ENCODE results near the gene TNFRSF4.
"Not testable (repeated sequence)": the region's sequence is repeated elsewhere in the genome, so short reads cannot be mapped to it uniquely, and the experiment has no call there.

The TNFRSF4 gene

GRCh38 chr1:1179983-1180861 is 33.7 kb downstream of the TNFRSF4 start:
- H3K4me3 ChIP-seq (ENCODE audit: low read depth, low read length) = no peak overlapping the region
- in situ Hi-C loops (cut with HindIII; ENCODE audit: low sequenced_read_pairs) = no loop called here
- DNase-seq (ENCODE audit: low read depth, low spot score) = no peak
- TF ChIP-seq, protein P1, sequence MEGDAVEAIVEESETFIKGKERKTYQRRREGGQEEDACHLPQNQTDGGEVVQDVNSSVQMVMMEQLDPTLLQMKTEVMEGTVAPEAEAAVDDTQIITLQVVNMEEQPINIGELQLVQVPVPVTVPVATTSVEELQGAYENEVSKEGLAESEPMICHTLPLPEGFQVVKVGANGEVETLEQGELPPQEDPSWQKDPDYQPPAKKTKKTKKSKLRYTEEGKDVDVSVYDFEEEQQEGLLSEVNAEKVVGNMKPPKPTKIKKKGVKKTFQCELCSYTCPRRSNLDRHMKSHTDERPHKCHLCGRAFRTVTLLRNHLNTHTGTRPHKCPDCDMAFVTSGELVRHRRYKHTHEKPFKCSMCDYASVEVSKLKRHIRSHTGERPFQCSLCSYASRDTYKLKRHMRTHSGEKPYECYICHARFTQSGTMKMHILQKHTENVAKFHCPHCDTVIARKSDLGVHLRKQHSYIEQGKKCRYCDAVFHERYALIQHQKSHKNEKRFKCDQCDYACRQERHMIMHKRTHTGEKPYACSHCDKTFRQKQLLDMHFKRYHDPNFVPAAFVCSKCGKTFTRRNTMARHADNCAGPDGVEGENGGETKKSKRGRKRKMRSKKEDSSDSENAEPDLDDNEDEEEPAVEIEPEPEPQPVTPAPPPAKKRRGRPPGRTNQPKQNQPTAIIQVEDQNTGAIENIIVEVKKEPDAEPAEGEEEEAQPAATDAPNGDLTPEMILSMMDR (IDR thresholded peaks at IDR 0.05; ENCODE audit: low read depth, low read length) = no peak

DNA sequence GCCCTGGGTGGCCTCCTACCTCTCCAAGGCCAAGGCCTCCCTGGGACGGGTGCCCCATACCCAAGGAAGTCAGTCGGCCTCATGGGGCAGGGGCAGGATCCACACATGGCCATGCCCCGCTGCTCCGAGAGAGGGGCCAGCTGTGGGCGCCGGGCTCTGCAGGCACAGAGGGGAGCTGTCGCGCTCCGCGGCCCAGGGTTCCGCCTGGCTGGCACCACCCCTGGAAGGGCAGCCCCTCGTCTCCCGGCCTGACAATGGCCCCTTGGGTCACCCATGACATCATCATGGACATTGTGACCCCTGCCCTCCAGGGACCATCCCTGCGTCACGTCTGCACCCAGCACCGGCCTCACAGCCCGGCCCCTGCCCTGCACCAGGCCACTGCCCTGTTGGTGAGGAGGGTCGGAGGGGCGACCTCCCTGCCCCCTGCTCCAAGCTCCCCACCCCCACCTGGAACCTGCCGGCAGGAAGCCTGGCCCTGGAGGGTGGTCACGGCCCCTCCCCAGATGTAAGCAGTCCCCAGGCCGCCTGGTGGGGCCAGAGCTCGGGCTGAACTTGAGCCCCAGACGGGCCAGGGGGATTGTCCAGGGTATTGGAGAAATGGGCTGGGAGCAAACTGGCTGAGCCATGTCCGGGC is 34.5 kb downstream of the TNFRSF4 start:
- in situ Hi-C loops (cut with HindIII; ENCODE audit: low sequenced_read_pairs) = no loop called here
- TF ChIP-seq, protein P1 (IDR thresholded peaks at IDR 0.05; ENCODE audit: low read depth, low read length) = no peak
- no peak for DNase-seq (ENCODE audit: low read depth, low spot score)
- no peak overlapping the region for H3K4me3 ChIP-seq (ENCODE audit: low read depth, low read length)

- H3K4me3 ChIP-seq (ENCODE audit: low read depth, low read length) = no peak overlapping the region
- TF ChIP-seq, protein P1 (IDR thresholded peaks at IDR 0.05; ENCODE audit: low read depth, low read length) = no peak
- in situ Hi-C loops (cut with HindIII; ENCODE audit: low sequenced_read_pairs) = no loop called here
- no peak for DNase-seq (ENCODE audit: low read depth, low spot score)
Observed at GRCh38 chr1:1178794-1179331, 35.1 kb downstream of the TNFRSF4 start.

DNA sequence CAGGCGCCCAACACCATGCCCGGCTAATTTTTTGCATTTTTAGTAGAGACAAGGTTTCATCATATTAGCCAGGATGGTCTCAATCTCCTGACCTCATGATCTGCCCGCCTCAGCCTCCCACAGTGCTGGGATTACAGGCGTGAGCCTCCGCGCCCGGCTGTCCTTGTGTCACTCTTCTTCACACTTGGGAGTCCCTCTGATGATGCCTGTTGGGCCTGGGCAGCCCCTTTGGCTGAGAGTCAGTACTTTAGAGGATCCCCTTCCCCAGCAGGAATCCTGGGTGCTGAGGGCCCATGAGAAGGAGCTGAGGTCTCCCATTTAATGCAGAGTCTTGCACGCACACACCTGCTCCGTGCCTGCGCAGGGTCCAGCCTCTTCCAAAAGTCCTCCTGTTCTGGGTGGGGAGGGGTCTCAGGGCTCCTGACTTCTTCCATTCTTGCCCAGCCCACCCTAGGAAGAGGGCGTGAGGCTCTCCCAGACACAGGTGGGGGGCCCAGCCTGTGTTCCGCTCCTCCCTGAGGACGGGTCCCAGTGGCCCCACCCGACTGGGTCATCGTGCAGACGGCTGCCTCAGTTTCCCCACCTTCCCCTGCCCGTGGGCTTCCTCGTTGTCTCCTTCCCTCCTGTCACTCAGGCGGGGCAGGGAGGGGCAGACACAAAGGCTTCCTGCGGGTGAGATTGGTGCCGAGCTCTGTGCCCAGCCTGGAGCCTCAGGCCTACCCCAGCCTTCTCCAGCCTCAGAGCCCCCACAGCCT is 36.3 kb downstream of the TNFRSF4 start:
- DNase-seq (ENCODE audit: low read depth, low spot score) = no peak
- in situ Hi-C loops (cut with HindIII; ENCODE audit: low sequenced_read_pairs) = no loop called here
- TF ChIP-seq, protein P1 (IDR thresholded peaks at IDR 0.05; ENCODE audit: low read depth, low read length) = no peak
- H3K4me3 ChIP-seq (ENCODE audit: low read depth, low read length) = no peak overlapping the region

DNA sequence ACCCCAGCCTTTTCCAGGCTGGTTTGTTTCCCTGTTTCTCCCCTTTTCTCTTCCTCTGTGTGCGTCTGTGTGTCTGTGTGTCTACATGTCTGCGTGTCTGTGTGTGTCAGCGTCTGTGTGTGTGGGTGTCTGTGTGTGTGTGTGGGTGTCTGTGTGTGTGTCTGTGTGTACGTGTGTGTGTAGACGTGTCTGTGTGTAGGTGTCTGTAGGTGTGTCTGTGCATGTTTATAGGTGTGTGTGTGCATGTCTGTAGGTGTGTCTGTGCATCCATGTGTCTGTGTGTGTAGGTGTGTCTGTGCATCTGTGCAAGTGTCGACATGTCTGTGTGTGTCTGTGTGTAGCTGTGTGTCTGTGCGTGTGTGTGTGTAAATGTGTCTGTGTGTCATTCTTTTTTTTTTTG is 37.0 kb downstream of the TNFRSF4 start:
- no peak overlapping the region for H3K4me3 ChIP-seq (ENCODE audit: low read depth, low read length)
- in situ Hi-C loops (cut with HindIII; ENCODE audit: low sequenced_read_pairs) = no loop called here
- DNase-seq (ENCODE audit: low read depth, low spot score) = no peak
- TF ChIP-seq, protein P1 (IDR thresholded peaks at IDR 0.05; ENCODE audit: low read depth, low read length) = no peak

- DNase-seq (ENCODE audit: low read depth, low spot score); H3K4me3 ChIP-seq (ENCODE audit: low read depth, low read length); in situ Hi-C loops (cut with HindIII; ENCODE audit: low sequenced_read_pairs): not testable (repeated sequence)
Observed at GRCh38 chr1:1176063-1176761, 37.7 kb downstream of the TNFRSF4 start.

All from astrocyte of the spinal cord (primary cell).